HAP-1 (cell line): ENCODE data around the gene KAZN.

ENCODE experiments used
- DNase-seq, 2 experiments: peaks; one replicate each; pipeline ENCODE4 v3.0.0-alpha.2; 2016 to 2020; ENCODE audit warnings: low spot score in 2 of 2
- H3K27me3 ChIP-seq: fragments of 250-450 bp; sonication (Bioruptor Pico); 2 replicates; pipeline ENCODE4 v1.5.1; 2020; ENCODE audit warnings: low read depth, mild to moderate bottlenecking, moderate library complexity
- H3K36me3 ChIP-seq: fragments of 250-450 bp; sonication (Bioruptor Pico); replicated peaks from 2 replicates; pipeline ENCODE4 v1.5.1; 2020; ENCODE audit warnings: mild to moderate bottlenecking
- H3K4me1 ChIP-seq: fragments of 250-450 bp; sonication (Bioruptor Pico); 2 replicates; pipeline ENCODE4 v1.5.1; 2020; ENCODE audit warnings: mild to moderate bottlenecking
- H3K4me3 ChIP-seq: fragments of 250-450 bp; sonication (Bioruptor Pico); 2 replicates; pipeline ENCODE4 v1.5.1; 2020; ENCODE audit warnings: mild to moderate bottlenecking, moderate library complexity
- H3K9me3 ChIP-seq: fragments of 250-450 bp; sonication (Bioruptor Pico); 2 replicates; pipeline ENCODE4 v1.5.1; 2020; ENCODE audit warnings: mild to moderate bottlenecking, moderate library complexity
- in situ Hi-C: fragments of 300-500 bp; cut with MboI; formaldehyde crosslinking; loops from 3 replicates; pipeline ENCODE4 v1.14.3; 2020; ENCODE audit warnings: low sequenced_read_pairs, inconsistent platforms, mixed read lengths

KAZN gene

GRCh38 chr1:14598498-14599182 lies at the start of gene KAZN:
Gene KAZN, plus strand, starts transcription at chr1:14598685.
- in situ Hi-C loops: loop anchor here (25.0 kb wide), 1 partner anchor 439 kb away; no protein-coding TSS in a partner anchor
- no peaks in the 10 kb centered on the region for H3K9me3 ChIP-seq
- peak within 1 kb of the TSS; percentile 53 for H3K4me3 ChIP-seq
- H3K4me1 ChIP-seq: peaks cover 26% of the 10 kb centered on the region
- peak; percentile 66 to 83 for DNase-seq
- no peaks in the 10 kb centered on the region for H3K36me3 ChIP-seq
- no peaks in the 10 kb centered on the region for H3K27me3 ChIP-seq

GRCh38 chr1:14549897-14550620 lies 48.4 kb upstream of the KAZN start:
- in situ Hi-C loops: loop anchor here (25.0 kb wide), 1 partner anchor 438 kb away; no protein-coding TSS in a partner anchor
- Histone ChIP-seq H3K27me3 (peaks cover 12% of the 10 kb centered on the region), H3K9me3 (peaks cover 4% of the 10 kb centered on the region), H3K4me1 (peaks cover under 1% of the 10 kb centered on the region; the same call in 1 of the 2 replicates), H3K4me3 (no peak overlapping the region), H3K36me3 (no peaks in the 10 kb centered on the region)
- DNase-seq: no peak

- Histone ChIP-seq H3K4me3 (no peak overlapping the region), H3K9me3 (no peaks in the 10 kb centered on the region), H3K4me1 (no peaks in the 10 kb centered on the region), H3K36me3 (no peaks in the 10 kb centered on the region), H3K27me3 (peaks cover 22% of the 10 kb centered on the region)
- no peak for DNase-seq
- in situ Hi-C loops: loop anchor here (25.0 kb wide), 1 partner anchor 439 kb away; no protein-coding TSS in a partner anchor
Observed at GRCh38 chr1:14551386-14551785, 47.1 kb upstream of the KAZN start.

- in situ Hi-C loops: loop anchor here (25.0 kb wide), 1 partner anchor 440 kb away; no protein-coding TSS in a partner anchor
- Histone ChIP-seq H3K4me1 (no peaks in the 10 kb centered on the region), H3K27me3 (peaks cover 26% of the 10 kb centered on the region), H3K36me3 (no peaks in the 10 kb centered on the region), H3K9me3 (no peaks in the 10 kb centered on the region), H3K4me3 (no peak overlapping the region)
- no peak for DNase-seq
Observed at GRCh38 chr1:14552246-14552965, 46.1 kb upstream of the KAZN start.

GRCh38 chr1:14553711-14554110 lies 44.8 kb upstream of the KAZN start:
- H3K4me3 ChIP-seq: no peak overlapping the region
- DNase-seq: no peak
- H3K9me3 ChIP-seq: no peaks in the 10 kb centered on the region
- peaks cover 26% of the 10 kb centered on the region for H3K27me3 ChIP-seq
- no peaks in the 10 kb centered on the region for H3K4me1 ChIP-seq
- no peaks in the 10 kb centered on the region for H3K36me3 ChIP-seq
- in situ Hi-C loops: loop anchor here (25.0 kb wide), 1 partner anchor 441 kb away; no protein-coding TSS in a partner anchor

- Histone ChIP-seq H3K9me3 (no peaks in the 10 kb centered on the region), H3K27me3 (peaks cover 26% of the 10 kb centered on the region), H3K36me3 (no peaks in the 10 kb centered on the region), H3K4me3 (no peak overlapping the region), H3K4me1 (no peaks in the 10 kb centered on the region)
- DNase-seq: no peak
- in situ Hi-C loops: loop anchor here (25.0 kb wide), 1 partner anchor 443 kb away; no protein-coding TSS in a partner anchor
Observed at GRCh38 chr1:14555091-14555490, 43.4 kb upstream of the KAZN start.

GRCh38 chr1:14561014-14561693 lies 37.3 kb upstream of the KAZN start:
- Histone ChIP-seq H3K27me3 (peaks cover 7% of the 10 kb centered on the region), H3K36me3 (no peaks in the 10 kb centered on the region), H3K4me1 (no peaks in the 10 kb centered on the region), H3K4me3 (no peak overlapping the region), H3K9me3 (no peaks in the 10 kb centered on the region)
- DNase-seq: no peak
- in situ Hi-C loops: loop anchor here (25.0 kb wide), 1 partner anchor 449 kb away; no protein-coding TSS in a partner anchor

- Histone ChIP-seq H3K36me3 (no peaks in the 10 kb centered on the region), H3K4me3 (no peak overlapping the region), H3K27me3 (no peaks in the 10 kb centered on the region), H3K9me3 (no peaks in the 10 kb centered on the region), H3K4me1 (no peaks in the 10 kb centered on the region)
- no peak for DNase-seq
- in situ Hi-C loops: loop anchor here (25.0 kb wide), 1 partner anchor 453 kb away; no protein-coding TSS in a partner anchor
Observed at GRCh38 chr1:14565090-14565489, 33.4 kb upstream of the KAZN start.

- Histone ChIP-seq H3K4me3 (no peak overlapping the region), H3K9me3 (no peaks in the 10 kb centered on the region), H3K36me3 (no peaks in the 10 kb centered on the region), H3K4me1 (no peaks in the 10 kb centered on the region), H3K27me3 (no peaks in the 10 kb centered on the region)
- peak in 1 of 2 experiments; percentile 9 for DNase-seq
- in situ Hi-C loops: loop anchor here (25.0 kb wide), 1 partner anchor 455 kb away; no protein-coding TSS in a partner anchor
Observed at GRCh38 chr1:14567056-14567455, 31.4 kb upstream of the KAZN start.

- no peak for DNase-seq
- in situ Hi-C loops: loop anchor here (25.0 kb wide), 1 partner anchor 456 kb away; no protein-coding TSS in a partner anchor
- Histone ChIP-seq H3K9me3 (no peaks in the 10 kb centered on the region), H3K4me3 (no peak overlapping the region), H3K4me1 (no peaks in the 10 kb centered on the region), H3K27me3 (no peaks in the 10 kb centered on the region), H3K36me3 (no peaks in the 10 kb centered on the region)
Observed at GRCh38 chr1:14567903-14568302, 30.6 kb upstream of the KAZN start.

GRCh38 chr1:14568716-14569355 lies 29.6 kb upstream of the KAZN start:
- Histone ChIP-seq H3K36me3 (no peaks in the 10 kb centered on the region), H3K9me3 (no peaks in the 10 kb centered on the region), H3K27me3 (no peaks in the 10 kb centered on the region), H3K4me1 (no peaks in the 10 kb centered on the region), H3K4me3 (no peak overlapping the region)
- no peak for DNase-seq
- in situ Hi-C loops: loop anchor here (25.0 kb wide), 1 partner anchor 457 kb away; no protein-coding TSS in a partner anchor

GRCh38 chr1:14570514-14570913 lies 28.0 kb upstream of the KAZN start:
- Histone ChIP-seq H3K4me1 (no peaks in the 10 kb centered on the region), H3K27me3 (no peaks in the 10 kb centered on the region), H3K9me3 (no peaks in the 10 kb centered on the region), H3K4me3 (no peak overlapping the region), H3K36me3 (no peaks in the 10 kb centered on the region)
- in situ Hi-C loops: loop anchor here (25.0 kb wide), 1 partner anchor 458 kb away; no protein-coding TSS in a partner anchor
- DNase-seq: no peak
